Neural cell (in vitro differentiated cells): Measurements from ENCODE around the gene PTPRG. TPM values are rescaled to one million over a fixed set of nuclear protein-coding genes. Genes with fewer than 3 reads are reported as not detected.

Experiments used
- H2AFZ ChIP-seq: fragments of 200-600, 300-800 bp; sonication (generic), shearing (Covaris generic); 2 replicates; pipeline ENCODE4 v1.6.0; 2014; ENCODE audit warnings: low read depth, mild to moderate bottlenecking, antibody characterized with exemption, low read length, moderate library complexity
- H3F3A ChIP-seq: fragments of 200-600 bp; shearing (Covaris generic); 2 replicates; pipeline ENCODE4 v1.6.1; 2016; ENCODE audit warnings: mild to moderate bottlenecking, moderate library complexity, mixed read lengths, antibody characterized with exemption, low read length; ENCODE audit not compliant: insufficient read depth, poor library complexity, severe bottlenecking
- H3K27ac ChIP-seq: fragments of 200-600, 300-800 bp; sonication (generic), shearing (Covaris generic); 2 replicates; pipeline ENCODE4 v1.5.1; 2014; ENCODE audit warnings: mild to moderate bottlenecking, low read length, moderate library complexity
- H3K27me3 ChIP-seq: fragments of 300-800, 200-600 bp; sonication (generic), shearing (Covaris generic); 2 replicates; pipeline ENCODE4 v1.6.0; 2014; ENCODE audit warnings: mild to moderate bottlenecking, low read depth, low read length, moderate library complexity; ENCODE audit not compliant: insufficient read depth
- H3K36me3 ChIP-seq: fragments of 300-800, 200-600 bp; sonication (generic), shearing (Covaris generic); 2 replicates; pipeline ENCODE4 v1.5.1; 2014; ENCODE audit warnings: mild to moderate bottlenecking, antibody characterized with exemption, low read length, moderate library complexity; ENCODE audit not compliant: insufficient read depth
- H3K4me2 ChIP-seq: fragments of 300-800, 200-600 bp; sonication (generic), shearing (Covaris generic); 2 replicates; pipeline ENCODE4 v1.6.0; 2014; ENCODE audit warnings: mild to moderate bottlenecking, low read length
- H3K4me3 ChIP-seq: fragments of 300-800, 200-600 bp; sonication (generic), shearing (Covaris generic); 2 replicates; pipeline ENCODE4 v1.5.1; 2014; ENCODE audit warnings: mild to moderate bottlenecking, low read length, moderate library complexity
- H3K79me2 ChIP-seq: fragments of 200-600 bp; shearing (Covaris generic); replicated peaks from 2 replicates; pipeline ENCODE4 v1.6.0; 2014; ENCODE audit warnings: mild to moderate bottlenecking, low read length, moderate library complexity; ENCODE audit not compliant: insufficient read depth
- H3K9ac ChIP-seq: fragments of 300-800, 200-600 bp; sonication (generic), shearing (Covaris generic); 2 replicates; pipeline ENCODE4 v1.6.1; 2016; ENCODE audit warnings: mild to moderate bottlenecking, low read length, mixed read lengths
- H3K9me2 ChIP-seq: fragments of 200-600 bp; shearing (Covaris generic); 2 replicates; pipeline ENCODE4 v1.6.1; 2016; ENCODE audit warnings: mild to moderate bottlenecking, low read length, mixed read lengths; ENCODE audit not compliant: insufficient read depth
- H3K9me3 ChIP-seq: fragments of 200-600, 300-800 bp; sonication (generic), shearing (Covaris generic); 2 replicates; pipeline ENCODE4 v1.6.1; 2016; ENCODE audit warnings: mild to moderate bottlenecking, mixed run types, low read length, moderate library complexity, mixed read lengths
- H4K20me1 ChIP-seq: fragments of 200-600 bp; shearing (Covaris generic); 2 replicates; pipeline ENCODE4 v1.6.1; 2016; ENCODE audit warnings: mild to moderate bottlenecking, mixed run types; ENCODE audit not compliant: insufficient read depth
- CTCF ChIP-seq: fragments of 450-650 bp; IDR thresholded peaks from 2 replicates; pipeline ENCODE4 v1.5.1; 2014; ENCODE audit warnings: antibody characterized with exemption, mild to moderate bottlenecking, moderate library complexity; ENCODE audit not compliant: poor library complexity, severe bottlenecking
- EP300 ChIP-seq: fragments of 450-650 bp; conservative IDR thresholded peaks from 2 replicates; pipeline ENCODE4 v1.6.1; 2014; ENCODE audit warnings: antibody characterized with exemption, mild to moderate bottlenecking, moderate library complexity; ENCODE audit not compliant: poor library complexity, severe bottlenecking
- EZH2 ChIP-seq: fragments of 200-600, 300-800 bp; shearing (Covaris generic), sonication (generic); IDR thresholded peaks from 2 replicates; pipeline ENCODE4 v1.6.1; 2014; ENCODE audit warnings: antibody characterized with exemption, low read length, borderline replicate concordance, mild to moderate bottlenecking; ENCODE audit not compliant: insufficient read depth, poor library complexity, severe bottlenecking
- MXI1 ChIP-seq: fragments of 450-650 bp; conservative IDR thresholded peaks from 2 replicates; pipeline ENCODE4 v1.6.1; 2014; ENCODE audit warnings: antibody characterized with exemption, mild to moderate bottlenecking; ENCODE audit not compliant: poor library complexity, severe bottlenecking
- POLR2AphosphoS5 ChIP-seq: IDR thresholded peaks from 2 replicates; pipeline ENCODE4 v1.6.1; 2012
- RAD21 ChIP-seq: fragments of 450-650 bp; conservative IDR thresholded peaks from 2 replicates; pipeline ENCODE4 v1.6.1; 2014; ENCODE audit warnings: antibody characterized with exemption, mild to moderate bottlenecking, moderate library complexity
- REST ChIP-seq: IDR thresholded peaks from 2 replicates; pipeline ENCODE4 v1.6.1; 2012; ENCODE audit warnings: borderline replicate concordance
- SMC3 ChIP-seq: fragments of 450-650 bp; conservative IDR thresholded peaks from 2 replicates; pipeline ENCODE4 v1.6.1; 2014; ENCODE audit warnings: antibody characterized with exemption, mild to moderate bottlenecking, moderate library complexity; ENCODE audit not compliant: poor library complexity
- TAF1 ChIP-seq: IDR thresholded peaks from 2 replicates; pipeline ENCODE4 v1.6.1; 2012; ENCODE audit warnings: low read depth
- polyA plus RNA-seq: library from polyadenylated mRNA; depleted of rRNA; stranded (reverse); fragments of >200 nt; gene quantifications from 2 replicates; pipeline ENCODE4 v1.2.3, GENCODE V29; 2014

Gene PTPRG
- polyA plus RNA-seq, 1 donor from 2014 or later, result 33.1 TPM

DNA sequence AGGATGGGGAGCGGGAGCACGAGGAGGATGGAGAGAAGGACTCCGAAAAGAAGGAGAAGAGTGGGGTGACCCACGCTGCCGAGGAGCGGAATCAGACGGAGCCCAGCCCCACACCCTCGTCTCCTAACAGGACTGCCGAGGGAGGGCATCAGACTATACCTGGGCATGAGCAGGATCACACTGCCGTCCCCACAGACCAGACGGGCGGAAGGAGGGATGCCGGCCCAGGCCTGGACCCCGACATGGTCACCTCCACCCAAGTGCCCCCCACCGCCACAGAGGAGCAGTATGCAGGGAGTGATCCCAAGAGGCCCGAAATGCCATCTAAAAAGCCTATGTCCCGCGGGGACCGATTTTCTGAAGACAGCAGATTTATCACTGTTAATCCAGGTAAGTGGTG is 642.2 kb downstream of the PTPRG start:
- H3K9me3 ChIP-seq, result no peaks in the 10 kb centered on the region
- H4K20me1 ChIP-seq, result no peaks in the 10 kb centered on the region
- no peak overlapping the region for H3K9ac ChIP-seq
- no peaks in the 10 kb centered on the region for H3K27me3 ChIP-seq
- no peak overlapping the region for H3K4me3 ChIP-seq
- H3K79me2 ChIP-seq, result no peaks in the 10 kb centered on the region
- H2AFZ ChIP-seq, result no peak overlapping the region
- H3K4me2 ChIP-seq, result no peak overlapping the region
- H3K9me2 ChIP-seq, result no peaks in the 10 kb centered on the region
- TF ChIP-seq EP300, result no peak
- no peak for TF ChIP-seq POLR2AphosphoS5
- no peak for TF ChIP-seq EZH2
- TF ChIP-seq REST, result no peak
- TF ChIP-seq CTCF, result no peak
- no peak for TF ChIP-seq RAD21
- TF ChIP-seq SMC3, result no peak
- no peak for TF ChIP-seq TAF1
- no peak for TF ChIP-seq MXI1
- no peak overlapping the region for H3K27ac ChIP-seq
- H3F3A ChIP-seq, result no peaks in the 10 kb centered on the region
- no peaks in the 10 kb centered on the region for H3K36me3 ChIP-seq

DNA sequence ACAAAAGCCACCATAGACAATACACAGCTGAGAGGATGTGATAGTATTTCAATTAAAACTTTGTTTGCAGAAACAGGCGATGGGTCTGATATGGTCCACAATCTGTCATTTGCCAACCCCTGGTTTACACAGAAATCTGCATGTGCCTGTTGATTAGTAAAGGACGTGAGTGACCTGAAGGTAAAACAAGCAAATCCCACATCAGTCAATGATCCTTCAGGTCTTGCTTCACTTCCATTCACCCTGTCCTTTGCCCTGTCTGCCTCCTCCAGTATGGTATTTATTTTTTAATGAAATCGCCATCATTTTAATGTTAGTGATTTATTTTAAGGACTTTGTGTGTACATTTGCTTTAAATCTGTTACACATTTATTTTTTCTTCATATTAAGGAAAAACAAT is 645.8 kb downstream of the PTPRG start:
- Histone ChIP-seq H2AFZ (no peak overlapping the region), H3K9me3 (no peaks in the 10 kb centered on the region), H3K79me2 (no peaks in the 10 kb centered on the region), H3K27ac (no peak overlapping the region), H3K4me2 (no peak overlapping the region), H4K20me1 (no peaks in the 10 kb centered on the region), H3K27me3 (no peaks in the 10 kb centered on the region), H3F3A (no peaks in the 10 kb centered on the region), H3K9me2 (no peaks in the 10 kb centered on the region), H3K4me3 (no peak overlapping the region), H3K9ac (no peak overlapping the region), H3K36me3 (no peaks in the 10 kb centered on the region)
- TF ChIP-seq POLR2AphosphoS5 (no peak), RAD21 (no peak), TAF1 (no peak), EP300 (no peak)

DNA sequence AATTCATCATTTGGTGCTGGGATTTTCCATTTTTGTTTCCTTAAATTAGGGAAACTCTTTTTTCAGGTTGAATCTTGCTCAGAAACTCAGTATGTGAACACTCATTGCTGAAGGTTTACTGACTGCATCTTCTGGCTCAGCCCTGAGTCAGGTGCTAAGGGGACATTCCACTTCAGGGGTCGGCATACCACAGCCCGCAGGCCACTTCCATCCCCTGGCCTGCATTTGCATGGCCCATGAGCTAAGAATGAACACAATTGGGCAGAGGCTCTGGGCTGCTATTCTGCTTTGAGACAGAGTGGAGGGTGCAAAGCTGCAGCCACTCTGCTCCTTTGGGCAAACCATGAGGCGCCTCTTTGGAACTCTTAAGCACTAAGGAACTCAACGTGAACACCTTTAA is 647.0 kb downstream of the PTPRG start:
- H3F3A ChIP-seq, result no peaks in the 10 kb centered on the region
- no peak for TF ChIP-seq EP300
- TF ChIP-seq TAF1, result no peak
- TF ChIP-seq SMC3, result no peak

More for the DNA sequence above, 647.0 kb downstream of the PTPRG start:
- Histone ChIP-seq H3K4me3 (no peak overlapping the region), H3K36me3 (no peaks in the 10 kb centered on the region), H3K9ac (no peak overlapping the region), H3K27ac (no peak overlapping the region), H2AFZ (no peak overlapping the region), H4K20me1 (no peaks in the 10 kb centered on the region), H3K9me2 (no peaks in the 10 kb centered on the region), H3K4me2 (no peak overlapping the region), H3K9me3 (no peaks in the 10 kb centered on the region), H3K79me2 (no peaks in the 10 kb centered on the region), H3K27me3 (no peaks in the 10 kb centered on the region)
